ENCODE data around the gene HOXA5.

The HOXA5 gene

DNA sequence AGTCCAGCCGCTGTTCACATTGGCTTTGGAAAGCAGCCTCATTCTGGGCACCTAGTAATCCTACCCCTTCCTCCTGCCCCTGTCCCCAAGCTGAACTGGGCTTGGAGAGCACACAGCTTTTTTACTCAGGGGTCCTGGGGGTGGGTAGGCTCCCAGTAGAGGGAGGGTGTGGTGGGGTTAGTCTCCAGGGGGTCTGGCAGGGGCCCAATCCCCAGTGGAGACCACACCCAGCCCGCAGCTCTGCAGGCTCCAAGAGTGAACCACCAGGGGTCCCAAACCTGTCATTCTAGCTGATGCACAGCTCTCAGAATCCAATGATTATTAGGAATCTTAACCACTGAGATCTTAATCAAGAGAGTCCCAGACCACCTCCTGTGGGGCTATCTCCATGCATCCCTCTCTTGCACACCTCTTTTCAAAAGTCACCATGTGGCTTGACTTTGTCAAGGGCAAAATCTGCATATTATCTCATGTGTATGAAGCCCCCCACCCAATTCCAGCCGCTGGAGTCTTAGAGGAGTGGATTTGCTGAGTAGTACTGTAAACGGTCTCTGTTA, 38.9 kb upstream of the HOXA5 start:
- DNase-seq, result no peak

GRCh38 chr7:27181795-27182275, 38.4 kb upstream of the HOXA5 start:
- no peak for DNase-seq

DNA sequence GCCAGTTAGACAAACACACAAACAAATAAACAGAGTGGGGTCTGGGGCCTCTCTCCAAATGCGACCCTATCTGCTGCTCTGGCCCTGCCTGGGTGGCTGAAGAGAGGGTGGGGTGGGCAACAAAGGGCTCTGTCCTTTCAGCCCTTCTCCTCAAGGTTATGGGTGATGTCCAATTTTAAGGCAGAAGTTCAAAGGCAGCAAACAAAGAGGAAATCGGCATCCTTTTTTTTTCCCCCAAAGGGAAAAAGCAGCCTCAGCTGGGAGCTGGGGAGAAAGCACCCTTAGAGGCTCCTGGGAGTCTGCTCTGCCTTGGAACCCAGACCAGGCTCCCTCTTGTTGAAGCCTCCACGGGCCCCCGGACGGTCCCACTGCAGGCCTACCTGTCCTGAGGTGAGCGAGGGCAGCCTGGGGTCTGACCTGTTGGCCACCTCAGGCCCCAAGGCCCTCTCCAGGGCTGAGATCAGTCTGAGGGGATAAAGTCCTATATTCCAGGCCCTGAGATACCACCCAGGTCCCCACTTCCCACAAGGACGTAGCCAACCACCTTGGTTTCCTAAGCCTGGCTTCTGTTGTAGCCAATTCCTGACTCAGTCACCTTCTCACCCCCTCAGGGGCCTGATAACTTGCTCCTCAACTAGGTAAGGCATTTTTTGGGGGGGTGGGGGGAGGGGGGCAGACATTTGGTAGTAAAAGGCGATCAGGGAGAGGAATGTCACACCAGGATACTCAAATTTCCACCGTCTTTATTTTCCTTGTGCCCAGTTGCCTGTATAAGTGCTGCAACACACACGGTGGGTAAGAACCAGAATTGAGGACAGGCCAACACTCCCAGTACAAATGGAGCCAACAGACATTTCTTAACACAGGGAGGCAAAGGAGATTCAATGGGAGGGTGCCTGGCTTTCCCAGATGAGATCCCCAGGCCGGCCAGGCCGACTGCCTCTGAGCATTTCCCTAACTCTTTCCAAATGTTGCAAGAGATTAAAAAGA, 37.2 kb upstream of the HOXA5 start:
- DNase-seq, result no peak

- no peak for DNase-seq
Measured at GRCh38 chr7:27179503-27180430, 36.3 kb upstream of the HOXA5 start.

- no peak for DNase-seq
Measured at GRCh38 chr7:27179030-27179429, 35.5 kb upstream of the HOXA5 start.

GRCh38 chr7:27178366-27178765, 34.9 kb upstream of the HOXA5 start:
- DNase-seq, result no peak

GRCh38 chr7:27177795-27178320, 34.4 kb upstream of the HOXA5 start:
- DNase-seq, result no peak

GRCh38 chr7:27176962-27177794, 33.7 kb upstream of the HOXA5 start:
- no peak for DNase-seq

DNA sequence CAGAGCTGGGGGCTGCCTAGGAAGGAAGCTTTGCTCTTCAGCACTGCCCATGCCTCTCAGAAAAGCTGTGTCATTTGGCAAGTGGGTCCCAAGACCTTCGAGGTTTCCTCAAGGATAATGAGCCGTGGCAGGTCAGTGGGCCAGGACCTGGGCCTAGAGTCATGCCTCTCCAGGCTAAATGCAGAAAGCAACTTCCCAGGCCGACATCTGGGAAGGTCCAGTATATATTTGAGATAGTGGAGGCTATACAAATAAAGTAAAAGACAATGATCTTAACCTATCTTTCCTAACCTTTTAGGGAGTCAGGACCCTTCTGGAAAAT, 33.0 kb upstream of the HOXA5 start:
- DNase-seq, result no peak

- DNase-seq, result no peak
Measured at GRCh38 chr7:27175626-27176523, 32.4 kb upstream of the HOXA5 start.

- DNase-seq, result no peak
Measured at GRCh38 chr7:27174874-27175625, 31.6 kb upstream of the HOXA5 start.

GRCh38 chr7:27173956-27174873, 30.7 kb upstream of the HOXA5 start, which contains the start of gene HOXA10:
HOXA10 (minus strand) TSS chr7:27174320; CDS start chr7:27174306, 14 bp downstream.
- DNase-seq, result no peak

DNA sequence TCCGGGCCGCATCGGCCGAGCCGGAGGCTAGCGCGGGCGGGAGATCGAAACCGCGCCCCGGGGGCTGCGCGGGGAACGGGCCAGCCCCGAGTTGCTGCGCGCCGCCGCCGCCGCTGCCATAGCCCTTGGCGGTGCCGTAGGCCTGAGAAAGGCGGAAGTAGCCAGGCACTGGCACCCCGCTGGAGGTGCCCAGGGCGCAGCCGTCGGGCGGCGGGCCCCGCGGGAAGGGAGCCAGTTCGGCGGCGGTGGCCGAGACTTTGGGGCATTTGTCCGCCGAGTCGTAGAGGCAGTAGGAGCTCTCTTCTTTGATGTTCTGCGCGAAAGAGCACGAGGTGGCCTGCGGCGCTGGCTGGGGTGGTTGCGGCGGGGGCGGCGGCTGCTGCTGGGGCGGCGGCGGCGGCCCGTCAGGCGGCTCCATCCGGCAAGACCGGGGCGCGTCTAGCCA, 30.1 kb upstream of the HOXA5 start:
- DNase-seq, result no peak

- DNase-seq, result no peak
Measured at GRCh38 chr7:27172823-27173510, 29.5 kb upstream of the HOXA5 start.

DNA sequence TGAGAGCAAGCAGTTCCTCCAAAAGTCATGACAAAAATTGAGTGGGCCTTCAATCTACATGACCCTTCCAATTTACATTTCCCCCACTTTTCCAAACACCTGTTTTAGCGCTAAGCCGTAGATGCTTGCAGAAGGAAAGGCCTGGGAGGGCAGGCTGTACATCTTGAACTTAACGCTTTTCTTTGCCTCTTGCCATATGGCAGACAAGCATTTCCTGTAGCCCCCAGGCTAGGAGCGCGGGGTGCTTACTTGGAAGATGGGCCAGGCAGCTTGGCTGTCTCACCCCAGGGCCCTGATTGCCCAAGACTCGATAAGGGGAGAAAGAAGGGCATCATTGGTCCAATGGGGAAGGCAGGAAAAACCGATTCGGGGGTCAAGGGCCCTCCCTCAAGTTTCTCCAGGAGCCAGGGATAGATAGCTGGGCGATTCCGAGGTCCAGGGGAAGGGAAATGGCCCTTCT, 28.9 kb upstream of the HOXA5 start:
- DNase-seq, result no peak

DNA sequence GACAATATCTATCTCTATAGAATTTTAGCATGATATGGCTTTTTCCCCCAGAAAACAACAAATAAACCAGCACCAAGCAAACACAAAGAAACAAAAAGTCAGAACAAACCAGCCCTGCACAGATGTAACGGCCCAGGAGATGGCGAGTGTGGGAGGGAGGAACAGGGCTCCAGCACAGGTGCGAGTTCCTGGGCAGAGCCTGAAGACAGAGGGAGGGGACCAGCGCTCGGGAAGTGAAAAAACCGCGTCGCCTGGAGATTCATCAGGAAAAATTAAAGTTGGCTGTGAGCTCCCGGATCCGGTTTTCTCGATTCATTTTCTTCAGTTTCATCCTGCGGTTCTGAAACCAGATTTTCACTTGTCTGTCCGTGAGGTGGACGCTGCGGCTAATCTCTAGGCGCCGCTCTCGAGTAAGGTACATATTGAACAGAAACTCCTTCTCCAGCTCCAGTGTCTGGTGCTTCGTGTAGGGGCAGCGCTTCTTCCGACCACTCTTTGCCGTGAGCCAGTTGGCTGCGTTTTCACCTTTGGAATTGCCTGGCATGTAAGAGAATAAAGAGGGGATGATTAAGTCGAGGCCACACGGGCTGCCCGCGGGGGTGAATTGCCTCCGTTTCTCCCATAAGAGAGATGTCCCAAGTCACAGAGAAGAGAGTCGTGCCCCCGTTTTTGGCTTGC, 28.3 kb upstream of the HOXA5 start:
- no peak for DNase-seq

GRCh38 chr7:27171325-27171636, 27.8 kb upstream of the HOXA5 start:
- no peak for DNase-seq

All from NCI-H2029 (cell line).